Neural progenitor cell (in vitro differentiated cells): ENCODE results near the gene NR2C2. TPM values are rescaled to one million over a fixed set of nuclear protein-coding genes. Genes with fewer than 3 reads are reported as not detected.

Source experiments
- DNase-seq: peaks from one replicate; pipeline ENCODE4 v3.0.0-alpha.2; 2016; ENCODE audit warnings: low spot score
- H2AFZ ChIP-seq: fragments of 200-600 bp; sonication (generic); replicated peaks from 2 replicates; pipeline ENCODE4 v1.6.1; 2016; ENCODE audit warnings: antibody characterized with exemption
- H3F3A ChIP-seq: fragments of 200-600 bp; sonication (generic); 2 replicates; pipeline ENCODE4 v1.6.1; 2016; ENCODE audit warnings: antibody characterized with exemption, low read depth
- H3K27ac ChIP-seq: fragments of 200-600 bp; sonication (generic); 2 replicates; pipeline ENCODE4 v1.5.1; 2016; ENCODE audit warnings: mild to moderate bottlenecking
- H3K27me3 ChIP-seq: fragments of 200-600 bp; sonication (generic); 2 replicates; pipeline ENCODE4 v1.6.1; 2016; ENCODE audit warnings: mild to moderate bottlenecking, moderate library complexity
- H3K36me3 ChIP-seq: fragments of 200-600 bp; sonication (generic); 2 replicates; pipeline ENCODE4 v1.5.1; 2016
- H3K4me1 ChIP-seq: fragments of 200-600 bp; sonication (generic); 2 replicates; pipeline ENCODE4 v1.6.1; 2016; ENCODE audit warnings: mixed run types
- H3K4me2 ChIP-seq: fragments of 200-600 bp; sonication (generic); 2 replicates; pipeline ENCODE4 v1.6.1; 2016
- H3K4me3 ChIP-seq: fragments of 200-600 bp; sonication (generic); 2 replicates; pipeline ENCODE4 v1.5.1; 2016
- H3K79me2 ChIP-seq: fragments of 200-600 bp; sonication (generic); 2 replicates; pipeline ENCODE4 v1.6.1; 2016; ENCODE audit warnings: low read depth
- H3K9ac ChIP-seq: fragments of 200-600 bp; sonication (generic); 2 replicates; pipeline ENCODE4 v1.6.1; 2016
- H3K9me3 ChIP-seq: fragments of 200-600 bp; sonication (generic); 2 replicates; pipeline ENCODE4 v1.5.1; 2016; ENCODE audit warnings: low read depth
- H4K20me1 ChIP-seq: fragments of 200-600 bp; sonication (generic); 2 replicates; pipeline ENCODE4 v1.6.1; 2016; ENCODE audit warnings: low read depth
- H3K27ac Mint-ChIP-seq: 3 replicates; pipeline ENCODE4 v1.8.0; 2021; ENCODE audit warnings: mixed read lengths
- H3K27me3 Mint-ChIP-seq: 2 replicates; pipeline ENCODE4 v1.8.0; 2022; ENCODE audit warnings: low read depth, mild to moderate bottlenecking, inconsistent platforms, moderate library complexity, mixed read lengths; ENCODE audit not compliant: insufficient read depth
- H3K36me3 Mint-ChIP-seq: 3 replicates; pipeline ENCODE4 v1.8.0; 2021; ENCODE audit warnings: mixed read lengths
- H3K4me1 Mint-ChIP-seq: 3 replicates; pipeline ENCODE4 v1.8.0; 2021; ENCODE audit warnings: mixed read lengths
- H3K4me3 Mint-ChIP-seq: 3 replicates; pipeline ENCODE4 v1.8.0; 2021; ENCODE audit warnings: mild to moderate bottlenecking, moderate library complexity, mixed read lengths
- H3K9me3 Mint-ChIP-seq: 3 replicates; pipeline ENCODE4 v1.8.0; 2020; ENCODE audit warnings: mixed read lengths
- CTCF ChIP-seq: fragments of 200-600 bp; sonication (generic); IDR thresholded peaks from 2 replicates; pipeline ENCODE4 v1.5.1; 2017; ENCODE audit warnings: antibody characterized with exemption, mild to moderate bottlenecking
- EZH2 ChIP-seq: fragments of 200-600 bp; sonication (generic); IDR thresholded peaks from 2 replicates; pipeline ENCODE4 v1.6.1; 2017; ENCODE audit warnings: antibody characterized with exemption, mild to moderate bottlenecking, moderate library complexity
- EZH2phosphoT487 ChIP-seq: fragments of 200-600 bp; sonication (generic); IDR thresholded peaks from 2 replicates; pipeline ENCODE4 v1.6.1; 2017; ENCODE audit warnings: antibody characterized with exemption
- total RNA-seq: library from RNA; depleted of rRNA; stranded (reverse); fragments of >200 nt; gene quantifications from 2 replicates; pipeline ENCODE4 v1.2.3, GENCODE V29; 2015; ENCODE audit warnings: low replicate concordance

Gene NR2C2
- total RNA-seq, 1 donor from 2014 or later = 57.3 TPM

- peaks cover 33% of the 10 kb centered on the region for H3K36me3 Mint-ChIP-seq
- peaks cover 13% of the 10 kb centered on the region for H4K20me1 ChIP-seq
- H3K9me3 ChIP-seq = no peaks in the 10 kb centered on the region
- no peak overlapping the region for H3K4me2 ChIP-seq
- H3K4me3 ChIP-seq = no peak overlapping the region
- no peak overlapping the region for H3K9ac ChIP-seq
- H3K9me3 Mint-ChIP-seq = peaks cover 4% of the 10 kb centered on the region
- H3K27ac Mint-ChIP-seq = no peak overlapping the region
- H3K27me3 ChIP-seq = no peaks in the 10 kb centered on the region
- no peaks in the 10 kb centered on the region for H3K36me3 ChIP-seq
- TF ChIP-seq EZH2phosphoT487 (no peak), CTCF (no peak), EZH2 (no peak)
- no peak overlapping the region for H3K4me3 Mint-ChIP-seq
- no peak overlapping the region for H2AFZ ChIP-seq
- H3K4me1 Mint-ChIP-seq = peaks cover 4% of the 10 kb centered on the region
- H3K27me3 Mint-ChIP-seq = no peaks in the 10 kb centered on the region
- H3K4me1 ChIP-seq = no peaks in the 10 kb centered on the region
- no peak for DNase-seq
- H3F3A ChIP-seq = no peaks in the 10 kb centered on the region
- H3K27ac ChIP-seq = no peak overlapping the region
- H3K79me2 ChIP-seq = peaks cover 24% of the 10 kb centered on the region
Observed at GRCh38 chr3:15007681-15008141, 60.3 kb downstream of the NR2C2 start.

- H3K36me3 Mint-ChIP-seq = peaks cover 33% of the 10 kb centered on the region
- peaks cover 8% of the 10 kb centered on the region for H4K20me1 ChIP-seq
- DNase-seq = no peak
- no peak overlapping the region for H3K4me3 Mint-ChIP-seq
- no peaks in the 10 kb centered on the region for H3K9me3 Mint-ChIP-seq
- no peaks in the 10 kb centered on the region for H3K27me3 ChIP-seq
- no peaks in the 10 kb centered on the region for H3F3A ChIP-seq
- no peak for TF ChIP-seq EZH2
- TF ChIP-seq EZH2phosphoT487 = no peak
- no peak for TF ChIP-seq CTCF
- H3K4me2 ChIP-seq = no peak overlapping the region
- H3K27me3 Mint-ChIP-seq = no peaks in the 10 kb centered on the region
- no peaks in the 10 kb centered on the region for H3K4me1 ChIP-seq
- H3K27ac Mint-ChIP-seq = no peak overlapping the region
- H3K27ac ChIP-seq = no peak overlapping the region
- H3K4me3 ChIP-seq = no peak overlapping the region
- H3K4me1 Mint-ChIP-seq = peaks cover 6% of the 10 kb centered on the region
- H2AFZ ChIP-seq = no peak overlapping the region
- peaks cover 9% of the 10 kb centered on the region for H3K79me2 ChIP-seq
- H3K9me3 ChIP-seq = no peaks in the 10 kb centered on the region
- no peaks in the 10 kb centered on the region for H3K36me3 ChIP-seq
- no peak overlapping the region for H3K9ac ChIP-seq
Observed at GRCh38 chr3:15009167-15009566, 61.8 kb downstream of the NR2C2 start.

GRCh38 chr3:15010664-15011063, 63.3 kb downstream of the NR2C2 start:
- Histone ChIP-seq H3K9me3 (no peaks in the 10 kb centered on the region), H2AFZ (no peak overlapping the region), H3K79me2 (no peaks in the 10 kb centered on the region), H4K20me1 (peaks cover 3% of the 10 kb centered on the region), H3K27ac (no peak overlapping the region), H3K4me2 (no peak overlapping the region), H3K36me3 (no peaks in the 10 kb centered on the region), H3K9ac (no peak overlapping the region), H3K4me3 (no peak overlapping the region), H3K27me3 (no peaks in the 10 kb centered on the region), H3F3A (no peaks in the 10 kb centered on the region), H3K4me1 (no peaks in the 10 kb centered on the region)
- Mint-ChIP-seq H3K27me3 (no peaks in the 10 kb centered on the region), H3K9me3 (no peaks in the 10 kb centered on the region), H3K27ac (no peak overlapping the region), H3K4me3 (no peak overlapping the region), H3K4me1 (peaks cover 6% of the 10 kb centered on the region), H3K36me3 (peaks cover 36% of the 10 kb centered on the region)
- no peak for DNase-seq
- no peak for TF ChIP-seq EZH2
- TF ChIP-seq CTCF = no peak
- TF ChIP-seq EZH2phosphoT487 = no peak
